Measurements from ENCODE around the gene DAAM2.

The DAAM2 gene

DNA sequence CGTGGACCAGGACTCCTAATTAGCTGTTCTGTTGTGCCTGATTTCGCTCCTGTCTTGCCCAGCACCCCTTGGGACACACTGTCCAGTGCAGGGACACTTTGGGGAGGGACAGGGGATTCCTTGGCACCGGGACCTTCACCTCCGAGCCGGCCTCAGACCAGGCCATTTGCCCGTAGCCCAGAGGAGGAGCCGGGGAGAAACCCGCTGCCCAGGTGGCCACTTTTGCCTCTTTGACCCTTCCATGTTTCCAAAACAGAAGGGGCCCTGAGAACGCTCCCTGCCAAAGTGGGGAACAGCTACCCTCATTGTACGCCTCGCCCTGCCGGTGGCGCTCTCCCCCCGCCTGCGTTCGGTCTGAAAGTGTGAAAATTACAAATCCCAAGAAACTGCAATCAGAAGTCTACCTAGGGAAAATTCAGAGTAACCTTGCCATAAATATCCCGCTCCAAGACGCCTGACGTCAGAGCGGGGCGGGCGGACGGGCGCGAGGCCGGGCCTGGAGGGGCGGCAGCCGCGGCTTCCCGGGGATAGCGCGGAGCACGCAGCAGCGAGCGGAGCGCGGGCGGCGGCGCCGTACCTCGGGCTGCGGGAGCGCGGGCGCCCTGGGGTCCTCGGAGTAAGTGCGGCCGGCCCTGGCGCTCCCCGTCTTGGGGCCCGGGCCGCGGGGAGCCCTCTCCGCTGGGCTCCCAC is at the start of gene DAAM2:
Gene DAAM2 (plus strand): TSS at position 527 of the 690 bp plus-strand sequence. CDS start 63,927 bp downstream, outside the sequence.
- DNase-seq = no peak

DNA sequence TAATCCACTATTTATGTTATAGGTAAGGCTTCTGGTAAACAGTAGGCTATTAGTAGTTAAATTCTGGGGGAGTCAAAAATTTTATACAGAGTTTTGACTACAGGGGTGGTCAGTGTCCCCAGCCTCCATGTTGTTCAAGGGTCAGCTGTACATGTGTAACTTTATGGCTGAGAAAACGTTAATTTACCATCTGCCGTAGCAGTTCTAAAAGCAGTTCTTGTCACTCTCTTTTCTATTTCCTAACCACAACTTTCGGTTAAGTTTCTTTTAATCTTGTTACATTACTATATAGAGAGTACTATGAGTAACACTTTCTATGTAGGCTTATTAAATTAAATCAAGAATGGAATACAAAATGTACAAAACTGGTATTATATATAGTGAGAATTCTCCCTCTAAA is 45.4 kb upstream of the DAAM2 start:
- DNase-seq = no peak

DNA sequence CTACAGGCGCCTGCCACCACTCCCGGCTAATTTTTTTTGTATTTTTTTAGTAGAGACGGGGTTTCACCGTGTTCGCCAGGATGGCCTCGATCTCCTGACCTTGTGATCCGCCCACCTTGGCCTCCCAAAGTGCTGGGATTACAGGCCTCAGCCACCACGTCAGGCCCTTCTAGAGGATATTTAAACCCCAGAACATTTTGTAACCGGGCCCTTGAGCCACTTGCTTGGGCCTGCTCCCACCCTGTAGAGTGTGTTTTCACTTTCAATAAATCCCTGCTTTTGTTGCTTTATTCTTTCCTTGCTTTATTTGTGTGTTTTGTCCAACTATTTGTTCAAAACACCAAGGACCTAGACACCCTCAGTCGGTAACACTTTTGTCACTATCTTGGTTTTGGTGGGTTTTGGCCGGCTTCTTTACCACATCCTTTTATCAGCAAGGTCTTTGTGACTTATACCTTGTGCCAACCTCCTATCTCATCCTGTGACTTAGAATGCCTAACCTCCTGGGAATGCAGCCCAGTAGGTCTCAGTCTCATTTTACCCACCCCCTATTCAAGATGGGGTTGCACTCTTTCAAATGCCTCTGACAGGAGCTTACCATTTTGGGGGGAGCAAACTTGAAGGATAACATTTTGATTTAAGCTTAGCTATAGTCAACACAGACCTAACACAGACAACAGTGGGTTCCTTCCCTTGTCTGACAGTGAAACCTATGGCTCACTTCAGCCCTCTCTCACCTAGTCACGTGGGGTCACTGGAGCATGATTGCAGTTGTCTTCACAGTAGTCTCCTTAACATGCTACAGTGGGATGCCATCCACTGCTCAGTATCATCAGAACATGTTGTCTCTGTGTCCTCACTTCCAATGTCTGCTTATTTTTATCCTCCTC is 39.1 kb upstream of the DAAM2 start:
- DNase-seq = no peak

DNA sequence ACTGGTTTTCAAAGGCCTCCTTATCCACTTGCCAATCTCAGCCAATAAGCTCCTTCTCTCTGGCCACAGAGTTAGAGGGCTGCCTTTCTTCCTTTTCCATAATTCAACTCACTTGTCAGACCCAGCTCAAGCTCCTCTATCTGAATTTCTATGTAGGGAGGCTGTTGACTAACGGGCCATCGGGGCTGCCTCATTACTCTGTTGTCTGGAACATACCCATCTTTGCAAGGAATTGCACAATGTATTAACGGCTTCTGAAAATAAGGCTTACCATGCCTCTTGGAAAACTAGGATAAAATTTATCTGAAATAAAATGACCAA is 38.5 kb upstream of the DAAM2 start:
- no peak for DNase-seq

DNA sequence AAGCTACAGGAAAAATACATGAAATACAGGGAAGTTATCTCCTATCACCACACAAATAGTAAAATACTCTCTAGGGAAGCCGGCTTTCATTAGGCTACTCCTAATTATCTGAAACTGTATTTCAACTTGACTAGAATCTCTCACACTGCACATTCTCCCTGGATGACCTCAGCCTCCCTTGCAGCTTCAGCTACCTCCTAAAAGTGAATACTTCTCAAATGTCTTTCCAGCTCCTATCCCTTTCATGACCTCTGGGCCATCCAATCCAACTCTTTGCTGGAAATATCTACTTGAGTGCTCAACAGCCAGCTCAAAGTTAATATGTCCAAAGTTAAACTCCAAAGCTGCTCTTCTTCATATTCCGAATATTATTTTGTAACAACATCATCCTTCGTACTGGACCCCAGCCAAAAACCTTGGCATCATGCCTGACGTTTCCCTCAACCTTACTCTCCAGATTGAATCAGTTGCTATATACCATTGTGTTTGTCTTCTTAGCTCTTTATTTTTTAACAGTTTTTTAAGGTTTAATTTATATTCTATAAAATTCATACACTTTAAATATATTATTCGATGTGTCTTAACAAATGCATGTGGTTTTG is 37.6 kb upstream of the DAAM2 start:
- no peak for DNase-seq

DNA sequence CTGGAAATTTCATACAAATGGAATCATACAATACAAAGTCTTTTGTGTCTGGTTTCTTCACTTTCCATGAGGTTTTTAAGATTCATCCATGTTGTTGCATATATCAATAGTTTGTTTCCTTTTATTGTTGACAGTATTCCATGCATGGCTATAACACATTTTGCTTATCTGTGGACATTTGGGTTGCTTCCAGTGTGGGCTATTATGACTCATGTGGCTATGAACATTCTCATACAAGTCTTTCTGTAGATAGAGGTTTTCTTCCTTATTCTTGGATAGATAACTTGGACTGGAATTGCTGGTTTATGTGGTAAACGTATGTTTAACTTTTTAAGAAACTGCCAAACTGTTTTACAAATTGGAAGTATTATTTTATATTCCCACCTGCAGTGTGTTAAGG is 36.9 kb upstream of the DAAM2 start:
- no peak for DNase-seq

DNA sequence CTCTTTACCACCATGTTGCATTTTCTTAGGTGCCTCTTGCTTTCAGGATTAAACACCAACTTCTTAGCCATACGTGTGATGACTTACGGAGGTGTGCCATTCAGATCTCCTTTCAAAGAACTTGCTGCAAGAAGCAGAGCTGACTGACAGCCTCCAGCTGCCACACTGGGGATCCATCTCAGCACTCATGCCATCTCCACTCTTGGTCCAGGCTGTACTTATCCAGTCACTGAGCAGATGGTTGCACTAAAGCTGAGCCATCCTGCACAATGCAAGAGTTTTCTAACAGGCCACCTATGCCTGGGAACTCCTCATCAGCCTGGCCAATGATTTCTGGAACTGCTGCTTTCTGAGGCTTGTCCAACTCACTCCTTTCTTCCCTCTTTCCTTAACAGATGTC is 35.6 kb upstream of the DAAM2 start:
- no peak for DNase-seq

DNA sequence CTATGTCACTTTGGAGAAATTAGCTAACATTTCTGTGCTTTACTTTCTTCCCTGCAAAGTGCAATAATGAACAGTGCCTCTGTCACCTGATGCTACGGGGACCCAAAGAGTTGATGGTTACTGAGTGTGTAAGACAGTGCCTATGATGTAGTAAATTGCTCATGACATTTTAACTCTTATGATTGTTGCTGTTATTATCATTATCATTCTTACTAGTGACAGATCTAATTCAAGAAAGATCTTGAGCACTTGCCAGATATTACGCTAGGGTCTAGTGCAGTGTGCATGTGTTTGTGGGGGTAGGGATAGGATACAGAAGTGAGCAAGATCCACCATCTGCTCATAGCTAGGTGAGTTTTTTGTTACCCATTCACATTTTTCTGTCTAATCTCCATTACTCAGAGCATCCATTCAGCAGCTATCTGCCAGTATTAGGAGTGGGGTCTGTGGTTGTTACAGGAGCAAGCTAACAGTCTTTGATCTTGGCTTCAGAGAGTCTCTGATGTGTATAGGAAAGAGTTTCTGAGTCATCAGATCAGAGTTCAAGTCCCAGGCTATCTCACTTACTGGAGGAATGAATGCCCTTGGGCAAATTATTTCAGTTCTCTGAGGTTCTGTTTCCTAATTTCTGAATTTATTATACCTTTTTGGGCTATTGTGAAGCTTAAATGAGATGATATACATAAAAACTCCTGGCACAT is 33.1 kb upstream of the DAAM2 start:
- DNase-seq = no peak

DNA sequence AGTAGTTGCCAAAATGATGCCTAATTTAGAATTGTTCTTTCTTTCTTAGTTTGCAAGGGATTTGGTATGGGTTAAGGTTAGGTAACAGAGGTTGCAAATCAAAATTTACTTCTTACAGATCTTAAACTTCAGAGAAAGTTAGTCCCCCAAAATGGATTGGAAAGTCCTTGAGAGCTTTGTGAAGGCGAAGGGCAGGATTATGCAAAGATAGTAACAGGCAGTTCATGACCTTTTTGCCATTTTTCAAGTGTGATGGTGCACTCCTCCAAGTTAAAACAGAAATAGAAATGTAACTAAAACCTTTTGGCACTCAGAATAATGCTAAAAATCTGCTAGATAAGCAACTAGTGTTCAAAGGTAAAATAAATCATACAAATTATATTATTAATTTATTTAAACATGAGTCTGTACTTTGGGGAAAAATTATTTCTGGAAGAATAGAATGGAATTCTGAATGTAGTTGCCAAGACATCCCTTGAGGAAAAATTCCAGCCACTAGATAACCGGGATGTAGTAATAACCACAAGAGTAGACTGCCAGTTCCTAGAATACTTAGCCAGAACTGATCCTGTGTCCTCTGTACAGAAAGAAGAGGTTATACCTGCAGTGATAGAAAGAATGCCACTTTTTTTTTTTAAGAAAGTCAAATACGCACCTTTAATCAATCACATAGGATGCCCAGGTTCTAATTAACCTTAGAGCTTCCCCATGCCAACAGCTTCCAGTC is 31.8 kb upstream of the DAAM2 start:
- DNase-seq = no peak

DNA sequence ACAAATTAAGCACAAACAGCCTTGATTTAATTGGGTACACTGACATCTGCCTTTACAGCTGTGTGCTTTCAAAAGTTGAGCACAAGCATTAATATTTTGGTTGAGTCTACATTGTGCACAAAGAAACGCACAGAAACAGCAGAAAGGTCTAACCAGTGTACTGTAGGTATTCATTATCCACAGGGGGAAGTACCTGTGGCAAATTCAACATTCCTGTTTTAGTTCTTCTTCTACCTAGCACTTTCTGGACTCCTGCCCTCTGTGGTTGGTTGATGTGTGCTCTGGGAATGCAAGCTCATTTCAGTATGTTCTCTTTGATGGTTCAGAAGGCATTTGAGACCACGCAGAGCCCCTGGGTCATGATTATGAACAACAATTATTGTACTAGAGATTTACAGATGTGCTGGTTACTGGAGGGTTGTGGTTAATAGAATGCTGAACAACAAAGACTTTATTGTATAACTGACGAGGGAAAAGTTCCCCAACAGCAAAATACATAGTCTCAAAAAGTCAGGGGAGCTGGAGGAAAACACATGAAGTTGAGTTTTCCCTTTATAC is 26.6 kb upstream of the DAAM2 start:
- DNase-seq = no peak

DNA sequence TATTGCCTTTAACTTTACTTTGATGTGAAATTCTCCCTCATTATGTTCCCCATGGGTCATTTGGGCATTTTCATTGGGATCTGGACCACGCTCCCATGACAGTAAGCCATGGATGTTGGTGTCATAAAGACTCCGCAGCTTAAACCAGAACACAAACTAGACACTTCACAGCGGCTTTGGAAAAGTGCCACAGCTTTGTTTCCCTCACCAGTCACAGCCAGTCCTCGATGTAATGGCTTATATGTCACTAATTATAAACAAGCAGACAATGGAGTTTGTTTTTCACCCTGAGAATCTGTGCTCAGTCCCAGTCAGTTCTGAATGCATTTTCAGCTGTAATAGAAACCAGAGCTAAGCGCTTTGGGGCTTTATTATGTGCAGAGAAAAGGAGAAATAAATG is 23.2 kb upstream of the DAAM2 start:
- DNase-seq = no peak

DNA sequence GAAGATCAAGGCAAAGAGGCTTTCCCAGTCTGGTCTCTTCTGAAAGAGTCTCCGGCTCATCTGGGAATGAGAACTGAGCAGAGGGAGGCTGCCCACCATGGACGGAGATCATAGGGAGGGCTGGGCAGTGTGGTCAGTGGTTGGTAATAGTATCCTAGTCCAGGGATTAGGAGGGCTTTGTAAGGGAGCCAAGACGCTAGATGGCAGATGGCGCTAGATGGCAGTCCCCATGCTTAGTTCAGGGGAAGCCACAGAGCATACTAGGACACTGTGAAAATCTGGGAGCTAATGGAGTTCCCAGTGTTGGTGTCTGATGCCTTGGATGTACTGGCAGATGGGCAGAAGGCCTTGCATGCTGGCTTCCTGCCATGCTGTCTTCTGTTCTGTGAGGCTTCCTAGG is 21.7 kb upstream of the DAAM2 start:
- DNase-seq = no peak

DNA sequence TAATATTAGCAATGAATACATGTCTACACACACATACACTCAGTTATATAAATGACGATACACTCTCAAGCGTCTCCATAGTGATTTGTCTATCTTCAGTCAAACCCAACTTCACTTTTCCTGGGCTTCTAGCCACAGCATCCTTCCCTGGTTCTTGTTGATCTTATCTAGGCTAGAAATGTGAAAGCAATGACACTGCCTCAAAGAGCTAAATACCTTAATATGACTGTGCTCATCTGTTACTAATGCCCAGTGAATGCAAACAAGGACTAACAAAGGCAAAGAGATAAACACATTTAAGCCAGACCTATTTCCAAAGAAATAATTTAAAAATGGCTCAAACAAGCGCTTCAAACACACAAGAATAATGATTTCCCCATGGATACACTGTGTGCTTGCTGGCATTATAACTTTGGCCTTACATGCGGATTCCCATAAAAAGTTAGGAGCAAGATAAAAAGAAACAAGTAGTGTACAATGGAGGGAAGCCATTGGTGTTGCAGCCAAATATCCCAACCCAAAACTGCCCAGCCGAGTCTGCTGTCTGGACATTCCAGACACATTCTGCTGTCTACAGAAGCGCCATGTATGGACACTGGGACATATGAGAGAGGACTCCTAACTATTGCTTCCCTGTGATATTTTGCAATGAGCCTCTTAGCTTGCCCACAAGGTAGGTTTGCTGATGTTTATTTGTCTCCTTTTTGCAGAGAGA is 19.5 kb upstream of the DAAM2 start:
- DNase-seq = no peak

DNA sequence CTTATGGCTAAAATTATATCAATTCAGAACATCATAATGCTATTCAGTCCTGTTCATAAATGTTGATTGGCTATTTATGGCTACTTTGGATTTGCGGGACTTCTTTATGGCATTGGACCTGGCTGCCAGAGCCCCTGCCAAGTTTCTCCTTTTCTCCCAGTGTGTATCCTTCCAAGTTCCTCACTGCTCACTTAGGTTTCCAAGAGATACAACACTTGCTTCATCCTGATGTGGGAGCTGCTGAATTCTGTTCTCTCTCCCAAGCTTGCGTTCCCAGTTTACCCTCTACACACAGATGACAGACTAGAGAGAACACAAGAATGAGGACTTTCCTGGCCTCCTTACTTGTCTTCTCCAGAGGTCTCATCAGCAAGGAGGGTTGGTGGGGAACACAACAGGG is 18.4 kb upstream of the DAAM2 start:
- DNase-seq = no peak

DNA sequence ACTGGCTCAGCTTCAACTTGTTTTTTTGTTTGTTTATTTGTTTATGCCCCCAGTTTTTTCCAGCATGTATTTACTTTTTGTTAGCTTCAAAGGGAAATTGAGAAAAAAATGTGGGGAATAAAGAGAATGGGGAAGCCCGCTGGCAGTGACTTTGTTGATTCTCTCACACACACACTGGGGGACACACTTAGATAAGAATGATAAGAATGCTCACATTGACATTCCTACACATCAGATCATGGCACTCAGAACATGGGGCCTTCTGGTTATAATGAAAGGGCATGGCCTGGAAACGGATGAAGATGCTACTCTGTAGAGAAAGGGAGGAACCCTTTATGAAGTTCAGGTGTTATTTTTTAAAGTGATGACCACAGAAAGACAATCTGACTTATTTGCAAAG is 15.6 kb upstream of the DAAM2 start:
- no peak for DNase-seq

DNA sequence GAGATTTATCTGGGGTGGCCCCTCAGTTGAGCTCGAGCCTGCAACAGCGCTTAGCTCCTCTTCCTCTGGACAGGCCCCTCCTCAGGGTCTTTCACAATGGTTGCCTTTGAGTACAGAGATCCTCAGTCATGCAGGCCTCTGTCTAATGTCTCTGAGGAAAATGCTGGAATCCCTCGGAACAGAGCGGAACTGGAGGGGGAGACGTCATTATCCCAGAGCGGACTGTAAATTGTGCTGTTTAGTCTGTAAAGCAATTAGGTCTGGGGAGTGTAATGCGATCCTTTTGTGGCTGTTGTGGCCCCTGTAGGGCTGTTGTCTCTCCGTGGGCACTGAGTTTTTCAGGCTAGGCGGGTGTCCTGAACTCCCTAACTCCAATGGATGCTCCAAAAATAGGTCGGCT is 15.0 kb upstream of the DAAM2 start:
- no peak for DNase-seq

DNA sequence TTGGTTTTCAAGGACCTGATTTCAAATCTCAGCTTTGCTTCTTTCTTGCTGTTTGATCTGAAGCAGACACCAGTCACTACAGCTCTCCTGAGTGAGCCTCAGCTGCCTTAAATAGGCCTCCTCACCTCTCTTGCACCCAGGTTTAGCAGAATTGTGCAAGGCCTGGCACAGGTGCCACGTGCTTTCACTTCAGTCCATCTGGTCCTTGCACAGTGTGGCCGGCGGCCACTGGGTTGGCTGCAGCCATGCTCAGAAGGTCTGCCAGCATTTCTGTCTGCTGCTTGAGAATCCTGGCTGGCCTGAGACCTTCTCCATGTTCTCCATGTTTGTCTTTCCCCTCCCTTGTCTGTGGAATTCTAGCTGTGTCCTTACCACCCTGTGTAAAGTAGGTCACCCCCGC is 14.5 kb upstream of the DAAM2 start:
- DNase-seq = no peak

DNA sequence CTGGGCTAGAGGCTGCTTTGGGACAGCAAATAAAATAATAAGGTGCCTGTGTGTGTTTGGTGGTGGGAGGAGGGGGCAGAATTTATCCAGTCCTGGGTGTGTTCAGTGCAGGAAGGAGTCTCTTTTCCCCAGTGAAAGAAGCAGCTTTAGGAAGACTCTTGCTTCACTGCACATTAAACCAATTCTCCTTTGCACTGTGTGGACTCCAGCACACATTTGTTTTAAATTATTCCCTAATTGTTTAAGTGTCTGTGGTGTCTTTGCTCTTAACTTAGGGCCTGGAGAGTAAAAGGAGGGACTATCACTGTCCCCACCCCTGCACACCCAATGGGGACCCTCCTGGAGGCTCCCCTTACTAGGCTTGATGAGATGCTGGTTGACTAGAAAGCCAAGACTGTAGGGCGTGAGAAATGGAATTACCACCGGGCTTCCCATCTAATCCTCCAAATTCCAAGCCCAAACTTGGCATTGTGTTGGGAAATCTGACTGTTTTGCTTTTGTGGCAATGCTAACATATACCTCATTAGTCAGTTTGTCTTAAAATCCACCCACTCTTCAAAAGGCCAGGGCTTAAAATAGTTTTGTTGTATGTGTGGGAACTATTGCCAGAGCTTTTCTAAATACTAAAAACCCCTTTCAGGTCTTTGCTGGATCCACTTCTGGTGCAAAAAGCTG is 13.5 kb upstream of the DAAM2 start:
- DNase-seq = no peak

DNA sequence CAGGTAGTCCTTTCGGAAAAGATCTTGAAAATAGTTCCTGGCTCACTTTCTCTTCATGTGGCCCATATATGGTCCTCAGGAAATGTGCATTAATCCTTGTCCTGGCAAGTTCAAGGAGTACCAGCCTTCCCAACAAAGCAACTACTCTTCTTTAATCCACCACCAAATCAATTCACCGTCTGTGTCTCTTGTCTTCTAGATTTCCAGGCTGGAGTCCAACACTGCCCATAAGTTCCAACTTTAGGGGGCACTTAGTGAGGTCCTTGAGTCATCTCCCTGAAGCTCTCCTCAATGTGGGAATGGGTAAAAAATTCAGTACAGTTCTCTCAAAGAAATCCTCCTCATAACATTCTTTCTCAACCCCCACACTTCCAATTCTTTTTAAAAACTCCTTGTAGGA is 6.9 kb upstream of the DAAM2 start:
- DNase-seq = no peak

DNA sequence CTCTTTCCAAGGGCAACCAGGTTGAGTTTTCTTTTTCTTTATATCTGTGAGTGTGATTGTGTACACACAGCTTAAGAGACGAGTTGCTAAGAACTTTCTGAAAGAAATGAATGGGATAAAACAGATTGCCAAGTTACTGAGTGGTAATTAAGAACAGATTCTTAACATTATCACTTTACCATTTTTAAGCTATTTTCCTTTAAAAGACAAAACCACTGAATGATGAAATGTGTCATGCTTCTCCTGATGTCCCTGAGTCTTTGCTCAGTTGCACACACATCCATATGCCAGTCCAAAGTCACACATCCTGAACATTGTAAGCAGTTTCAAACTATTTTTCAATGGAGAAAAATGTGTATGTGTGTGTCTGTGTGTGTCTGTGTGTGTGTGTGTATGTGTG is 5.5 kb upstream of the DAAM2 start:
- no peak for DNase-seq

DNA sequence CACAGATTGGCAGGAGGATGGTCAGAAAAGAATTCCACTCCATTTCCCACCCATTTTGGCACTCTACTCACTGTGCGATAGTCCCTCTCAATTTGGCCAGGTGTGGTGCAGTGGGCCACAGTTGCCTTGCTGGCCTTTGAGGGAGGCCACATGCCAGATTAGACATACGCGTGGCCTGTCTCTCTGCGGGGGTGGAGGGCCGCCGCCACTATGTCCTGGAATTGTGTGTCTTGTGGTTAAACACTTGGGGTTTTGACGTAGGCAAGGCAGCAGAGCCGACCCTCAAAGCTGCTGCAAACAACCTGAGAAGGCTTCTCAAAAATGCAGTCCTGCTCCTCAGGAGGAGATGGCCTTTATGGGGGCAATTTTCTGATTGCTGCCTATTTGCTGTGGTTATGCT is 4.9 kb upstream of the DAAM2 start:
- DNase-seq = no peak
